Astrocyte of the spinal cord (primary cell): ENCODE data around the gene LEKR1.
"Not testable (repeated sequence)": the region's sequence is repeated elsewhere in the genome, so short reads cannot be mapped to it uniquely, and the experiment has no call there.

ENCODE experiments used
- DNase-seq: peaks from one replicate; pipeline ENCODE4 v3.0.0; 2011; ENCODE audit warnings: low read depth, low spot score
- H3K4me3 ChIP-seq: 2 replicates; pipeline ENCODE4 v1.5.1; 2011; ENCODE audit warnings: low read depth, mild to moderate bottlenecking, low read length, moderate library complexity
- in situ Hi-C: cut with HindIII; loops from 2 replicates; pipeline ENCODE4 v1.10.0; 2017; ENCODE audit warnings: low sequenced_read_pairs
- TF ChIP-seq, protein P1 (sequence below): IDR thresholded peaks from 2 replicates; pipeline ENCODE4 v1.5.1; 2012; ENCODE audit warnings: low read depth, mild to moderate bottlenecking, low read length, inconsistent platforms

Gene LEKR1

DNA sequence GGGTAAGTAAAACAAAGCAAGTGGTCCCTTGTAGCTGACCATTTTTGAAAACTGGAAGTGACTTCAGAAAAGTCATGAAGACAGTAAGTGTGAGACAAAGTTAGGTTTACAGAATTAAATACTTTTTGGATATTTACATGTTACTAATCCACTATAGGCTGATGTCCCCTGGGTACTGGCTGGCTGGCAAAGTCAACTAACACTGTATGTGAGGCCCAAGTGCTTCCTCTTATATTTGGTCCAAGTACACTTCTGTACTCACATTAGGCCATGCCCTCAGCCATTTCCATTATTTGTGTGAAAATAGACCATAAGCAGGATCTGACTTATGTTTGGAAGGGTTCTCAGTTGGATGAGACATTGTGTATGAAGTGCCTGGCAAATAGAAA, 5.5 kb upstream of the LEKR1 start:
- in situ Hi-C loops = no loop called here
- DNase-seq = peak; percentile 40
- TF ChIP-seq, protein P1, sequence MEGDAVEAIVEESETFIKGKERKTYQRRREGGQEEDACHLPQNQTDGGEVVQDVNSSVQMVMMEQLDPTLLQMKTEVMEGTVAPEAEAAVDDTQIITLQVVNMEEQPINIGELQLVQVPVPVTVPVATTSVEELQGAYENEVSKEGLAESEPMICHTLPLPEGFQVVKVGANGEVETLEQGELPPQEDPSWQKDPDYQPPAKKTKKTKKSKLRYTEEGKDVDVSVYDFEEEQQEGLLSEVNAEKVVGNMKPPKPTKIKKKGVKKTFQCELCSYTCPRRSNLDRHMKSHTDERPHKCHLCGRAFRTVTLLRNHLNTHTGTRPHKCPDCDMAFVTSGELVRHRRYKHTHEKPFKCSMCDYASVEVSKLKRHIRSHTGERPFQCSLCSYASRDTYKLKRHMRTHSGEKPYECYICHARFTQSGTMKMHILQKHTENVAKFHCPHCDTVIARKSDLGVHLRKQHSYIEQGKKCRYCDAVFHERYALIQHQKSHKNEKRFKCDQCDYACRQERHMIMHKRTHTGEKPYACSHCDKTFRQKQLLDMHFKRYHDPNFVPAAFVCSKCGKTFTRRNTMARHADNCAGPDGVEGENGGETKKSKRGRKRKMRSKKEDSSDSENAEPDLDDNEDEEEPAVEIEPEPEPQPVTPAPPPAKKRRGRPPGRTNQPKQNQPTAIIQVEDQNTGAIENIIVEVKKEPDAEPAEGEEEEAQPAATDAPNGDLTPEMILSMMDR = no peak
- H3K4me3 ChIP-seq = no peak overlapping the region

DNA sequence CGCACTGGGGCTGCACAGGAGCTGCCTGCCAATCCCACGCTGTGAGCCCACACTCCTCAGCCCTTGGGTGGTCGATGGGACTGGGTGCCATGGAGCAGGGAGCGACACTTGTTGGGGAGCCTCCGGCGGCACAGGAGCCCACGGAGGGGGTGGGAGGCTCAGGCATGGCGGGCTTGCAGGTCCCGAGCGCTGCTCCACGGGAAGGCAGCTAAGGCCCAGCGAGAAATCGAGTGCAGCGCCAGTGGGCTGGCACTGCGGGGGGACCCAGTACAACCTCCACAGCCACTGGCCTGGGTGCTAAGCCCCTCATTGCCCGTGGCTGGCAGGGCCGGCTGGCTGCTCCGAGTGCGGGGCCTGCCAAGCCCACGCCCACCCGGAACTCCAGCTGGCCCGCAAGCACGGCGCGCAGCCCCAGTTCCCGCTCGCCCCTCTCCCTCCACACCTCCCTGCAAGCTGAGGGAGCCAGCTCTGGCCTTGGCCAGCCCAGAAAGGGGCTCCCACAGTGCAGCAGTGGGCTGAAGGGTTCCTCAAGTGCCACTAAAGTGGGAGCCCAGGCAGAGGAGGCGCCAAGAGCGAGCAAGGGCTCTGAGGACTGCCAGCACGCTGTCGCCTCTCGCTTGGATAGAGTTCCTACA, 3.4 kb upstream of the LEKR1 start:
- DNase-seq, in situ Hi-C loops: not testable (repeated sequence)

DNA sequence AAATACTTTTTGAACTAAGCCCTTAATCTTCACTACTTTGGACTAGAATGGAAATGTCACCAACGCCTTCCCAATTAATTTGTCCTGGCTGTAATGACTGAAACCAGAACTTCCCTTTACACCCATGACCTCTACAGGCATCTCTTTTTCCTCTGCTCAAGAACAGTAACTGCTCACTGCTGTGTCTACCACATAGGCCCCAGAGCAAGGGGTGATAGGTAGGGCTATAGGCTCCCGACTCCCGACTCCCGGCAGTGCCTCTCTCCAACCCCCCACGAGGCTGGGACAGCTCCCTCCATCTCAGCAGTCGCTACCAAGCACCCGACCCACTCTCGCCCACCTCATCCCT, 384 bp upstream of the LEKR1 start:
- no peak for DNase-seq
- in situ Hi-C loops = no loop called here
- TF ChIP-seq, protein P1 = no peak
- peak overlapping the region; percentile 59 for H3K4me3 ChIP-seq

More for the DNA sequence above, 3.4 kb upstream of the LEKR1 start:
- H3K4me3 ChIP-seq = not testable (repeated sequence)

DNA sequence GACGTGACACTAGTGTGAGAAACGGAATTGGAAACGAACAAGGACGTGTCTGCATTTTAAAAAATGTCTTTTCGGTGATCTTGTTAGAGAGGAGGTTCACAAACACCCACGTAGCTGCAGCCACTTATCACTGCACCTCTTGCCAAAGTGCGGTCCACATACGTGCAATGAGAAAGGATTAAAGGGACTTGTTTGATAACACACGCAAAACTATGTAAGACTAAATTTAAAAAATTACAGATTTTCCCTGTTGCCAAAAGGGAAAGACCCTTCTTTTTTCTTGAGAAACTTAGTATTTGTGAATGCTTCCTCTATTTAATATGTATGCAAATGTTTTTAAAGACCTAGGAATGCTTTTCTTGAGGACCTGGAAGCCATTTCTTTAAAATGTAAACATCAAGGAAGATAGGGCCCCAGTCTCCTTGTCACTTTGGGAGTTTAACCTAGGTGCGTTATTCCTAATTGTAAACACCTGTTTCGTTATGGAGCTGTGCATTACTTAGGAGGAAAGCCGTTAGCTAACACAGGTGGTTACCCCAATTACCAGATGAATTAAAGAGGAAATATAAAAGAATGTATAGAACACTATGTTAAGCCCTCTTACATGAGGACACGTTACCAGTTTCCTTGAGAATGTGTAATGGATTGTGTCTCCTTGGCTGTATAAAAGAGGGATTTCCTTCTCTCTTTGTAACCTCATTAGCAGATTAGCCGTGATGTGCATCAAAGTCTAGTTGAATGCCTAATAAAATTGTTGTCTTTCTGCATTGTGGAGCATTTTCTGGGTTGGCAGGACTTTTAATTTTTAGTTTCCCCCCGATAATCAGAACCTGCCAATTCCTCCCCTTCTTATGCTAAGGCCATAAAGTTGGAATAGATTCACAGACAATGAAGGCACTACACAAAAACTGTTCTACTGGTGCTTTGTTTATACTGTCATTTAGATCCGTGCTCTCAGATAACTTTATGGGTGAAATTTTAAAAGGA, 1.0 kb downstream of the LEKR1 start:
- TF ChIP-seq, protein P1 = no peak
- H3K4me3 ChIP-seq = peak overlapping the region; percentile 59
- in situ Hi-C loops = no loop called here
- DNase-seq = no peak

DNA sequence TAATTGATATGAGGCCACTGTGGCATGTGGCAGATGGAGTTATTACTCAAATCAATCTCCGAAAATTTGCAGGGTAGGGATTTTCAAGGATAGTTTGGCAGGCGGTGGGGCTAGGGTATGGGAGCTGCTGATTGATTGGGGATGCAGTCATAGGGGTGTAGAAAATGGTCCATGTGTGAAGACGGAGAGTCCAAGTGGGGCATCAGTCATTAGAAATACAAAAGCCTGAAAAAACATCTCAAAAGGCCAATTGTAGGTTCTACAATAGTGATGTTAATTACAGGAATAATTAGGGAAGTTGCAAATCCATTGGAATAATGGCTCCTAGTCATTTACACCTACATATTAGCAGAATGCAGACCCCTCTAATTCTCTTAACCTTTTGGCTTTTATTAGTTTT, 4.9 kb downstream of the LEKR1 start:
- in situ Hi-C loops = no loop called here
- no peak overlapping the region for H3K4me3 ChIP-seq
- DNase-seq = no peak
- TF ChIP-seq, protein P1 = no peak

DNA sequence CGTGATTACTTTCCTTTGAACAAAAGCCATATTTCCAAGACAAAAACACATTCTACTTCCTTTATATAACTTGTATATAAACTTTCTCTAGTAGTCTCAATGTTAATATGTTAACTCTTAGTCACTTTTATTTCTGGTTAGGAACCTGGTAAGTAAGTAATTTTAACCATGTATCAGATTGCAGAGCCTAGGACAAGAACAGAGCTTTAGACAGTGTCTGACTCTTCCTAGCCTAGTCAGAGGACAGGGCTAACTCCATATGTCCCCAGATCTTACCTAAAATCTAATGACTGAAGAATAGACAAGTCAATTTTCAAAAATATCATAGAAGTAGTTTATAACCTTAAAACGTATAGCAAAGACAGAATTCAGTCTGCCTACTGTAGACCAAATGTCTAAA, 8.3 kb downstream of the LEKR1 start:
- DNase-seq = no peak
- TF ChIP-seq, protein P1 = no peak
- H3K4me3 ChIP-seq = no peak overlapping the region
- in situ Hi-C loops = no loop called here

DNA sequence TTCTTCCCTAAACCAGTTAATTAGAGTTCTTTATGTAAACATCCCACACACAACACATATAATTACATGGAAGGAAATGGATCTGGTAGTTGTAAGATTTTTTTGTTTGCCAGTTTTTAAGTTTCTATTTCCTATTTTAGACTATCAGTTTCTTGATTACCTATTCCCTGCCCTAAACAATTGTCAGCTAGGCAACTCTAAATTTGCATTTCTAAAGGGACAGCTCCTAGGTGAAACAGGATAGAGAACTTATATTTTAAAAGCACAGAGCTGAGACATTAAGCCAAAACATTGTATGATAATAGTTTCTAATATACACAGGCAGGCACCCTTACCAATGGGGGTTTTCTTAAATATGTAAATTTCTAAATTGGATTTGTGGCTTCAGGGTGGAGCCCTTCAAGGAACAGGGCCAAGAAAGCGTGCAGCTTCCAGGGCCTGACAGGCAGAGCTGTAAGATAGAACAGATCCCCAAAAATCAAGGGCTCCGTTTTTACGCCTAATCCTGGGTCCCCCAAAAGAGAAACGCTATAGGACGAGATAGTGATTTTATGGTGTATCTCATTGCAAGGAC, 8.9 kb downstream of the LEKR1 start:
- no peak for DNase-seq
- TF ChIP-seq, protein P1 = no peak
- in situ Hi-C loops = no loop called here
- no peak overlapping the region for H3K4me3 ChIP-seq
